ENCODE measurements around the gene CDKN1C.

Gene CDKN1C

DNA sequence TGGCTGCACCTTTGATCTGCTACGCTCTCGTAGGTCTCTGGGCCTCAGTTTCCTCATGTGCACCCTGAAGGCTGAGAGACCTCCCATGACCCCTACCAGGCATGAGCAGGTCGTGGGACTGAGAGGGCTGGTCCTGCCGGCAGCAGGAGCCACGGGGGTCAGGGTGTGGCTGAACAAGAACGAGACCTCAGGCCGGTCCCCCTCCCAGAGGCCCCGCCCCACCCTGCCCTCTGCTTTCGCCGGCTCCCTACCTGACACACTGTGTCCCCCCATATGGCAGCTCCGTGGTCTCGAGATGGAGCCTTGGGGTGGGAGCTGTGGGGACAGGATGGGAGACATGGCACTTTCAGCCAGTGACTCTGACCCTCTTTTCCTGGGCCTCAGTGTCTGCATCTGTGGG, 40.6 kb downstream of the CDKN1C start:
- DNase-seq (ENCODE audit: low read depth) = no peak

DNA sequence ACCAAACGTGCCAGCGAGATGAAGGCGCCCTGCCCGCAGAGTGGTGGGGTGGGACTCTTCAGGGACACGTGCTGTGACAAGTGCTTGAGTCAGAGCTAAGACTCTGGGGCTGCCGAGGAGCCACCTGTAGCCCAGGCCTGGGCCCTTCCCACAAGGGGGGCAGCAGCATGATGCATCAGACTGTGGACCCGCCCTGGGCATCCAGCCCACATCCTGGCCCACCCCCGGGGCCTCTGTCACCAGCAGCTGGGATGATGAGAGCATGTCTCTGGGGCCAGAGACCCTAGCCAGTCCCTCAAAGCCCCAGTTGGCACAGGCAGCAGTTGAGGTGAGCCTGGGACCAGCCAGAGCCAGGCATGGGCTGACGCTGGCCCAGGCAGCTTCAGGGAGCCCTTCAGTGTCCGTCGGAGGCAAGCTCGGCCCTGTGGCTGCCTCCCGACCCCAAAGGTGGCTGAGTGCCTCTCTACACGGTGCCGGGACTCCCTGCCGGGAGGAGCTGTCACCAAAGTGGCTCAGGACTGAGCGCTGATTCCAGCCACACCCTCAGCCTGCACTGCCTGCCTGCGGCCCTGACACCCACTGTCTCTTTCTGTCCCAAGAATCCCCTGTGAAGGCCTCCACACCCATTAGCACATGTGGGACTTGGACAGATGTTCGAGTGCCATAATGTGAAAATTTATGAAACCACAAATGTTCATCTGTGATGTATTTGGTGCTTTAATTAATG, 41.3 kb downstream of the CDKN1C start:
- no peak for DNase-seq (ENCODE audit: low read depth)

DNA sequence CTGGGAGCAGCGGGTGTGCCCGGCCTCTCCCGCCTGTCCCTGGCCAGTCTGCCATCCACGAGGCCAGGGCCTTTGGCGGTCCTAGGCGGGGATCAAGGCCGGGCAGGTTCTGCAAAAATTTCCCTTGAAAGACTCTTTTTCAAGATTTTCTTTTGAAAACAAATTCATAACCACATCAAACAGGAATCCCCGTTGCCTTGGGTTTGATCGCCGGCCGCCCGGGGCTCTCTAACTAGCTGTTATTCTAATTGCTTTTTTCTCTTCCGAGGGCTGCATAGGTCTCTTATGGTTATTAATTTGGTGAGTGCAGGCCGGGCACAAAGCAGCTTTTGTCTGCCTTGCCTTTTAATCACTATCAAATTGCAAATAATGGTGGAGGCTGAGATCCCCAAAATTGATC, 42.0 kb downstream of the CDKN1C start:
- DNase-seq (ENCODE audit: low read depth) = no peak

- DNase-seq (ENCODE audit: low read depth) = no peak
These were observed 42.7 kb downstream of the CDKN1C start for GRCh38 chr11:2842876-2843275.

DNA sequence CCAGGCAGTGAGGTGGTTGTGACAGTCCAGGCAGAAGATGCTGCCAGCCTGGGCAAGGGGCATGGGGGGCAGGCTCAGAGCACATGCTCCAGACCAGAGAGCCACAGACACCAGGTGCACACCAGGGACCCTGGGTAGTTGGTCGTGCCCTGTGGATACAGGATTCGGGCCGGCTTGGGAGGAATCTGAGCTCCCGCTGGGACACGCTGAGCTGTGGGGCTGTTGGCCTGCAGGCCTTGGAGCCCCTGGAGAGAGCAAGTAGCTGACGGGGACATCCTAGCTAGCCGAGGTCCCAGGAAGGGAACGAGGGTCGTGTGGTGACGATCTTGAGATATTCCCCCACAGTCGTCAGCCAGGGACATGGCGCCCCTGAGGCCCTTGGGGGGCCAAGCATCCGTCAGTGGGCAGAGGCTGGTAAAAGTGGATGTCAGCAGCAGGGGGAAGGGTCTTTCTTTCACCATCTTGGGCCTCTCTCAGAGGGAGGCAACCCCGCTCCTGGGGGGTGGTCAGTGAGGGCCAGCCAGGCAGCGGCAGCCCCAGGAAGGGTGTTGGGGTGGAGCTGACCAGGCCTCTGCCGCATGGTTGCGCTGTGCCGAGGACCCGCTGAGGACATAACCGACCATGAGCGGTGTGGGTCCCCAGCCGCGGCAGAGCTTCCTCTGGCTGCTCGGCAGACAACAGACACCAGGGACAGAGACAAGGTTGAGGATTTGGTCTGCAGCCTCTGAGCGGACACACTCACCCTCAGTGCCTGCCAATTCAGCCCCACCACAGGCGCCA, 44.0 kb downstream of the CDKN1C start:
- no peak for DNase-seq (ENCODE audit: low read depth)

DNA sequence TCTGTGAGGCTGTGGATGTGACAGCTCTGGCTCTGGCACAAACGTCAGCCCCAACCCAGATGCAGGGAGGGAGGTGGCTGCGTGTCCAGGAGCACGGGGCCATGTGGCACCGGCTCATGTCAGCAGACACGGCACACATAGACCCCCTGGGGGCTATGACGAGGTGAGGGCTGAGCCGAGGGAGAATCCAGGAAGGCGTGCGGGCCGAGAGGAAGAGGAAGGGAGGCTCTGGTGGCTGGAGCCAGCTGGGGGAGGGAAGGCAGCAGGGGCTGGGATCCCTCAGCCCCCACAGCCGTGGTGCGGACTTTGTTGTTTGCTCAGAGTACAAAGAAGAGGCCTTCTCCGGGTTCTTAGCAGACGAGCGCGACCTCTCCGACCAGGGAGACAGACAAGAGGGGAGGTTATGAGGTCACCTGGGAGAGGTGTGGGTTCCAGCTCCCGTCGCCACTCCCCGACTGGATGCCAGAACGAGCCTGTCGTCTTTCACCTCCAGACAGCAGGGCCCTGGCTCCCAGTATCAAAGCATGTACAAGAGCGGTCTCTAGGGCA, 46.1 kb downstream of the CDKN1C start:
- DNase-seq (ENCODE audit: low read depth) = no peak

GRCh38 chr11:2838676-2839294, 46.8 kb downstream of the CDKN1C start:
- no peak for DNase-seq (ENCODE audit: low read depth)

- DNase-seq (ENCODE audit: low read depth) = no peak
These were observed 47.5 kb downstream of the CDKN1C start for GRCh38 chr11:2838091-2838490.

GRCh38 chr11:2837651-2838050, 47.9 kb downstream of the CDKN1C start:
- no peak for DNase-seq (ENCODE audit: low read depth)

DNA sequence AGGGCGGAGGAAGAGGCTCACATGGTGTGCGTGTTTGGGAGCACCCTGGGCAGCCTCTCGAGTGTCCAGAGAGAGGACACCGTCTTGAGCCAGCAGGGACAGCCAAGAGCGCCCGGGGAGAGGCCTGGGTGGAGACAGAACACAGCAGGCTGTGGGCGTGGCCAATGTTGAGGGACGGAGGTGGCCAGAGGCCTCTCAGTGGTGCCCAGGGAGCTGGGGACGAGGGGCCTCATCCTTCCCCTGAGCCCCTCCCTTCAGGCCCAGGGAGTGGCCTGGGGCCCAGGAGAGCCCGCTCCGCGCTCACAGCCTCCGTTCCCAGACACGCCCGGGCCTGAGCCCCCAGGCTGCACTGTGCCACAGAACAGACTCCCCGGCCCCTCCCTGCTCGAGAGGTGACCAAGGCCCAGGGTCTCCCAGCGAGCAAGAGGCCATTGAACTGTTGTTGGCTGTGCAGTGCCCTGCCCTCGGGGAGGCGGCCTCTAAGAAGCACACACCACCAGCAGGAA, 48.4 kb downstream of the CDKN1C start:
- no peak for DNase-seq (ENCODE audit: low read depth)

GRCh38 chr11:2836315-2837095, 49.1 kb downstream of the CDKN1C start:
- no peak for DNase-seq (ENCODE audit: low read depth)

- DNase-seq (ENCODE audit: low read depth) = no peak
These were observed 49.8 kb downstream of the CDKN1C start for GRCh38 chr11:2835751-2836150.

DNA sequence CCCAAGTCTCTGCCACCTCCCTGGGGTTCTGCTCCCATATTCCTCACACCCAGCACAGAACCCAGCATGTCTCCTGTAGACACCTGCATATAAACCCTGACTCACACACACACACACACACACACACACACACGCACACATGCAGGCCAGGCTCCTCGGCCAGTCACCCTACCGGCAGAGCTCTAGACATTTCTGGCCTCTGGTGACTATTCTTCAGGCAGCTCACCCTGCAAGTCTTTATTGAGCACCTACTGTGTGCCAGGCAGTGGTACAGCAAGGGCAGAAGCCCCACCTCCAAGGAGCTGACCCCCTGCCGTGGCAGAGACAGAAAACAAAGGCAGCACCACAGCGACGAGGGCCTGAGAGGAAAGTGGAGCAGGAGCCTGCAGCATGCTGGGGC, 50.3 kb downstream of the CDKN1C start:
- no peak for DNase-seq (ENCODE audit: low read depth)

- DNase-seq (ENCODE audit: low read depth) = no peak
These were observed 50.9 kb downstream of the CDKN1C start for GRCh38 chr11:2834503-2835273.

DNA sequence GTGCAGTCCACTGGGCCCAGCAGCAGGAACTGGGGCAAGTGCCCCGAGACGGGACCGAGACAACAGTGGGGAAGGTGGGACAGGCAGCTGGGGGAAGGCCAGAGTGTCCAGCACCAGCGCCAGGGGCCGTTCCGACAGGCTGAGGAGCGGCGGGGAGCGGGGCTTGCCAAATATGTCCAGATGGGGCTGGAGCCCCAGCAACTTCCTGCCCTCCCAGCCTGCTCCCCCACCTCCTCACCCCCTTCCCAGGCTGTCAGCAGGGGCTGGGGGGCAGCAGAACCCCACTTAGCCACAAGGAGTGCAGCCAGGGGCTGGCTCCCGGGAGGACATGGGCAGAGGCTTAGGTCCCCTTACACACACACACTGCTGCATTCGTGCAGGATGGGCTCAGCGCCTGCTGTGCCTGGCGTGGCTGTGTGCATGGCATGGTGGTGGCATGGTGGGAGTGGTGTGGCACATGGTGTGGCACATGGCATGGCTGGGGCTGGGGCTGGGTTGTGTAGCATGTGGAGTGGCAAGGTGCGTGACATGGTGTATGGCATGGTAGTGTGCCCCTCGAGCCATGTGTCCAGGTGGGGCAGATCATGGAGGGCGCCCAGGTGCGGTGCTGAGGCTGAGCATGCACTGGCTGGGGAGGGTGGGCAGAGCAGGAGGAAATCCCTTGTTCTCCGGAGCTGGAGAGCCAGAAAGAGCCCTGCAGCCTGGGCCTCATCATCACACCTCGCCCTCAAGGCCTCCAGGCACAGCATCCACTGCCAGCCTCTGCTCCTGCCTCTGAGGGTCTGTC, 51.7 kb downstream of the CDKN1C start:
- no peak for DNase-seq (ENCODE audit: low read depth)
